Kidney (tissue), 14 donors: Measurements from ENCODE around the gene SLAIN2. TPM values are rescaled to one million over a fixed set of nuclear protein-coding genes. Genes with fewer than 3 reads are reported as not detected.
"Not testable (repeated sequence)": the region's sequence is repeated elsewhere in the genome, so short reads cannot be mapped to it uniquely, and the experiment has no call there.

Experiments
- DNase-seq, 5 donors: peaks; one replicate each; pipeline ENCODE4 v3.0.0-alpha.2; 2013 to 2020
- FAIRE-seq: peaks from 2 replicates; lab custom pipeline; 2012; peaks lifted over from hg19 to GRCh38; lab: Jason Lieb, UNC
- H3K27ac ChIP-seq, 2 donors: one replicate each; pipeline ENCODE4 v1.7.0; 2013; ENCODE audit warnings: low read depth in 2 of 2, low read length in 2 of 2, inconsistent platforms in 1 of 2
- H3K27me3 ChIP-seq: one replicate; pipeline ENCODE4 v1.7.1; 2013; ENCODE audit warnings: low read length, inconsistent platforms; ENCODE audit not compliant: control insufficient read depth, insufficient read depth
- H3K36me3 ChIP-seq, 3 donors: one replicate each; pipeline versions ENCODE4 v1.7.0 to v1.7.1; 2013; ENCODE audit warnings: low read length in 3 of 3, control low read depth in 1 of 3, inconsistent platforms in 1 of 3; ENCODE audit not compliant: insufficient read depth in 3 of 3, control insufficient read depth in 2 of 3
- H3K4me1 ChIP-seq, 3 donors: one replicate each; pipeline versions ENCODE4 v1.7.0 to v1.7.1; 2013; ENCODE audit warnings: low read length in 3 of 3, inconsistent platforms in 1 of 3, low read depth in 1 of 3; ENCODE audit not compliant: control insufficient read depth in 2 of 3, insufficient read depth in 2 of 3
- H3K4me3 ChIP-seq, 3 donors: one replicate each; pipeline versions ENCODE4 v1.7.0 to v1.8.1; 2013; ENCODE audit warnings: low read length in 3 of 3, control low read depth in 1 of 3, inconsistent platforms in 1 of 3
- H3K9ac ChIP-seq, 3 donors: one replicate each; pipeline versions ENCODE4 v1.7.0 to v1.7.1; 2013; ENCODE audit warnings: low read length in 3 of 3, control low read depth in 1 of 3, inconsistent platforms in 1 of 3
- H3K9me3 ChIP-seq, 3 donors: one replicate each; pipeline versions ENCODE4 v1.7.0 to v1.7.1; 2013; ENCODE audit warnings: low read length in 3 of 3, control low read depth in 1 of 3, inconsistent platforms in 1 of 3; ENCODE audit not compliant: control insufficient read depth in 2 of 3, insufficient read depth in 1 of 3
- intact Hi-C: fragments of 100-400 bp; cut with DNase I; formaldehyde crosslinking; loops from one replicate; pipeline ENCODE4 v1.11.1; 2022
- polyA plus RNA-seq: library from polyadenylated mRNA; stranded (reverse); fragments of 350-450 nt; fragmentation: Illumina TruSeq; extraction: RNeasy Lipid Tissue Mini Kit (QIAGEN cat#74804); gene quantifications from one replicate; pipeline ENCODE4 v1.2.3, GENCODE V29; 2014; ENCODE audit warnings: low read depth, low replicate concordance; ENCODE audit not compliant: insufficient read depth
- total RNA-seq: library from RNA; stranded (reverse); fragmentation: NEBNext Ultra II Directional; extraction: Animal tissue kit (Norgen Biotek cat#: 25700); gene quantifications from one replicate; pipeline ENCODE4 v1.2.1, GENCODE V29; 2021
- TF ChIP-seq, protein P1 (sequence below): IDR thresholded peaks from 3 replicates; pipeline ENCODE4 v1.5.1; 2012; ENCODE audit warnings: mild to moderate bottlenecking, moderate library complexity, borderline replicate concordance; ENCODE audit not compliant: insufficient read depth; ENCODE audit errors: extremely low read depth
- donor health status: control.
- donor health status: control.
- donor health status: control.
- donor health status: control.
- donor health status: control.
- donor health status: DM: yes; HTN: yes; CAD: no.
- donor health status: Normal renal cell carcinoma (clear cell type).

SLAIN2 gene
- total and polyA plus RNA-seq, 2 donors from 2014 or later: 23.6 to 69.1 TPM

GRCh38 chr4:48305508-48305907, 35.8 kb upstream of the SLAIN2 start:
- DNase-seq (no peak), FAIRE-seq (no peak)
- H3K27ac ChIP-seq: no peak overlapping the region
- intact Hi-C loops: no loop called here
- no peak overlapping the region for H3K9ac ChIP-seq
- no peak overlapping the region for H3K4me3 ChIP-seq
- no peaks in the 10 kb centered on the region for H3K27me3 ChIP-seq
- no peaks in the 10 kb centered on the region for H3K4me1 ChIP-seq
- H3K36me3 ChIP-seq: no peaks in the 10 kb centered on the region
- TF ChIP-seq, protein P1, sequence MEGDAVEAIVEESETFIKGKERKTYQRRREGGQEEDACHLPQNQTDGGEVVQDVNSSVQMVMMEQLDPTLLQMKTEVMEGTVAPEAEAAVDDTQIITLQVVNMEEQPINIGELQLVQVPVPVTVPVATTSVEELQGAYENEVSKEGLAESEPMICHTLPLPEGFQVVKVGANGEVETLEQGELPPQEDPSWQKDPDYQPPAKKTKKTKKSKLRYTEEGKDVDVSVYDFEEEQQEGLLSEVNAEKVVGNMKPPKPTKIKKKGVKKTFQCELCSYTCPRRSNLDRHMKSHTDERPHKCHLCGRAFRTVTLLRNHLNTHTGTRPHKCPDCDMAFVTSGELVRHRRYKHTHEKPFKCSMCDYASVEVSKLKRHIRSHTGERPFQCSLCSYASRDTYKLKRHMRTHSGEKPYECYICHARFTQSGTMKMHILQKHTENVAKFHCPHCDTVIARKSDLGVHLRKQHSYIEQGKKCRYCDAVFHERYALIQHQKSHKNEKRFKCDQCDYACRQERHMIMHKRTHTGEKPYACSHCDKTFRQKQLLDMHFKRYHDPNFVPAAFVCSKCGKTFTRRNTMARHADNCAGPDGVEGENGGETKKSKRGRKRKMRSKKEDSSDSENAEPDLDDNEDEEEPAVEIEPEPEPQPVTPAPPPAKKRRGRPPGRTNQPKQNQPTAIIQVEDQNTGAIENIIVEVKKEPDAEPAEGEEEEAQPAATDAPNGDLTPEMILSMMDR: no peak
- no peaks in the 10 kb centered on the region for H3K9me3 ChIP-seq

GRCh38 chr4:48307528-48307927, 33.8 kb upstream of the SLAIN2 start:
- H3K4me3 ChIP-seq: no peak overlapping the region

GRCh38 chr4:48308901-48309300, 32.4 kb upstream of the SLAIN2 start:
- Histone ChIP-seq H3K9me3 (no peaks in the 10 kb centered on the region), H3K36me3 (no peaks in the 10 kb centered on the region), H3K4me1 (no peaks in the 10 kb centered on the region), H3K9ac (no peak overlapping the region), H3K27me3 (no peaks in the 10 kb centered on the region), H3K4me3 (no peak overlapping the region), H3K27ac (no peak overlapping the region)
- TF ChIP-seq, protein P1: no peak
- no peak for DNase-seq
- FAIRE-seq: no peak
- intact Hi-C loops: no loop called here

More at GRCh38 chr4:48307528-48307927, 33.8 kb upstream of the SLAIN2 start:
- DNase-seq (no peak), FAIRE-seq (no peak)
- no peaks in the 10 kb centered on the region for H3K4me1 ChIP-seq
- TF ChIP-seq, protein P1: no peak
- intact Hi-C loops: no loop called here
- no peaks in the 10 kb centered on the region for H3K27me3 ChIP-seq
- no peaks in the 10 kb centered on the region for H3K36me3 ChIP-seq
- H3K9ac ChIP-seq: no peak overlapping the region
- no peaks in the 10 kb centered on the region for H3K9me3 ChIP-seq
- no peak overlapping the region for H3K27ac ChIP-seq

DNA sequence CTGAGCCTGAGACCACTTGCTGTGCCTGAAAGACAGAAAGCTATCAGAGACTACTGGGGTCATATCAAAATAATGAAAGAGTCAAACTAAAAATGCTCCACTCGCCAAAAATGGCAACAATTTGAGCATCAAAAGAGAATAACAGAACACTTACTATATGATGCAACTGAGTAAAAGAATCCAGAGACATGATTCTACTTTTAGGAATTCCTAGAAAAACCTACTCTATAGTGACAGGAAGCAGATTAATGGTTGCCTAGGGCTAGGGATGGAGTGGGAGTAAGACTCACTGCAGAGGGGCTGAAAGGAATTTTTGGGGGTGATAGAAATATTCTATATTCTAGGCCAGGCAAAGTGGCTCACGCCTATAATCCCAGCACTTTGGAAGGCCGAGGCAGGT, 29.4 kb upstream of the SLAIN2 start:
- Histone ChIP-seq H3K36me3 (no peaks in the 10 kb centered on the region), H3K9ac (no peak overlapping the region), H3K27ac (no peak overlapping the region), H3K9me3 (no peaks in the 10 kb centered on the region), H3K4me3 (no peak overlapping the region), H3K27me3 (no peaks in the 10 kb centered on the region), H3K4me1 (no peaks in the 10 kb centered on the region)
- intact Hi-C loops: no loop called here
- TF ChIP-seq, protein P1: no peak
- no peak for FAIRE-seq
- no peak for DNase-seq

DNA sequence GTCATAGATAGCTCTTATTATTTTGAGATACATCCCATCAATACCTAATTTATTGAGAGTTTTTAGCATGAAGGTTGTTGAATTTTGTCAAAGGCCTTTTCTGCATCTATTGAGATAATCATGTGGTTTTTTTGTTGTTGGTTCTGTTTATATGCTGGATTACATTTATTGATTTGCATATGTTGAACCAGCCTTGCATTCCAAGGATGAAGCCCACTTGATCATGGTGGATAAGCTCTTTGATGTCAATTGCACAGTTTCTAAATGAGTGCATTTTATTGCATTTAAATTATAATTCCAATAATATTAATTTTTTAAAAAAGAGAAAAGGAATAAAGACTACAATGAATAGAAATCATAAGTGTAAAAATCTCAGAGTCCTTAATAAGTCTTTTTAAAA, 26.6 kb upstream of the SLAIN2 start:
- H3K4me1 ChIP-seq, FAIRE-seq, DNase-seq, H3K27me3 ChIP-seq, intact Hi-C loops, H3K27ac ChIP-seq, H3K9ac ChIP-seq, H3K4me3 ChIP-seq, H3K36me3 ChIP-seq, H3K9me3 ChIP-seq: not testable (repeated sequence)
